Measurements from ENCODE around the gene TIAL1.
"Not testable (repeated sequence)": the region's sequence is repeated elsewhere in the genome, so short reads cannot be mapped to it uniquely, and the experiment has no call there.

The TIAL1 gene

DNA sequence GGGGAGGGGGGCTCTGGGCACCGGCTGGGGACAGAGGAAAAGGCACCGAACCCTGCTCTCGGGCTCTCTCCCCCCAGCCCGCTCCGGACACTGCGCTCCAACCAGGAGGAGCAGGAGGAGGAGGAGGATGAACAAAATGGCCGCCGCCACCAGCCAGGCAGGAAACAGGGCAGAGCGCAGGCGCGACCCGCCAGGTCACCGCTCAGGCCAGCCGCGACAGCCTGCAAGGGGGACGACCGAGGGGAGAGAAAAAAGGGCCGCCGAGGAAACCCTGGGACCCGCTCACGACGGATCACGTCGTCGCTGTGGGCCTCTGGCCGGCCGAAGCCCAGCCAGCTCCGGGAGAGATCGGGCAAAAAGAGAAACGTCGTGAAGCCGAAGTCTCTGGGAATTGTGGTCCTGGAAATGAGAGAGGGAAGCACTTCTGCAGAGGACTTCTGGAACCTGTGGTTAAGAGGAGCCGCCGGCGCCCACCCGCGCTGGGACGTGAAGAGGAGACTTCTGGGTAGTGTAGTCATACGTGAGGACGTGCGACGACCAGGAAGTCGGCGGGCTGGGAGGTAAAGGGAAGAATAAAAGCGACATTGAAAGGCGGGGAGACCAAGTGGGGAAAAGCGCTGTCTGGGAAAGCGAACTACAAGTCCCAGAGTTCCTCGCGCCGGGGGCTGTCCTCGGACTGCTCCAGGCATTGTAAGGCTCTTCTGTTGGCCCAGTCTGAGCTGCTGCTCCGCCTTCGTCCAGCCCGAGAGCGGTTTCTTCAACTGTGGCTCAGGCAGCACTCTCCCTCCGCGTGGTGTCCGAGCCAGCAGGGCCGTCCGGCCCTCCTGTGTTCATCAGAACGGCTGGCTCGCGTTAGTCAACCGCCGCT is at the start of gene TIAL1:
Gene TIAL1 (minus strand): TSS at position 428 of the 868 bp plus-strand sequence. CDS start 499 bp downstream, outside the sequence.
- peak; percentile 85 for DNase-seq

- no peak for DNase-seq
Measured at GRCh38 chr10:119644994-119645393, 48.2 kb upstream of the TIAL1 start.

- no peak for DNase-seq
Measured at GRCh38 chr10:119644205-119644814, 47.5 kb upstream of the TIAL1 start.

DNA sequence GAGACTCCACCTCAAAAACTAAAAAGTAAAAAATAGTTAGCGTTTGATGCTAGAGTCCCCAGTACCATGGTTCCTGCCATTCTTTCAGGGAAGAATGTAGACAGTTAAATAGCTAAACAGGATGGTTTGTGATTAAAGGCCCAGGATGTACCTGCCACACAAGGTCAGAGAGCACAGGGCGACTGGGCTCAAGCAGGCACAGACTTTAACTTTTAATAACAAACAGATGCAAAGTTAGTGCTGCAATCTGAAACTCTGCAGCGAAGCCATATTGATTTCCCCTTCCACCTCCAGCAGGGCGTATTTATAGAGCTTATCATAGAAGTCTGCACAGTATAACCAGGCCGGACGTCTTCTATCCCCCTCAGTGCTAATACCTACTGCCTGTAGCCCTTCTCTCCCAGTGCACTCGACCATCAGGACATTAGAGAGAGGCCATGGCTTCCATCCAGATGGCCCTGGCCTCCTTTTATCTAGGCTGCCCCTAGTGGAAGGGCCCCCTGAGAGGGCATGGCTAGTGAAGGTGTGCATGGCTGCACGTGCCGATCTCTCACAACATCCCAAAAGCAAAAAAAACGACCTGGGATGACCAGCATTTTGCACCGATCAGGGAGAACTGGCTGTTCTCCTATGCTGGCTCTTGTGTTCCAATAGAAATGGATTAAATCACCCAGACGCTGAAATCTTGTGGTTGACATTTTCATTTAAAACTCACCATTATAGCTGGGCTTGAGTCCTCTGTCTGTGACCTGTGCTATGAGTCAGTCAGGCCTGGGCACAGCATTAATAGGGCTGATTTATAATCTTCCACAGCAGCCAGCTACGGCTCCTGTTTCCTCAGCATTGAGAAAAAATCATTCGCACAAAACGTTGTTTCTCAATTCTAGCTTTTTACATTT is 46.8 kb upstream of the TIAL1 start:
- DNase-seq, result no peak

GRCh38 chr10:119642556-119643111 is 45.9 kb upstream of the TIAL1 start:
- no peak for DNase-seq

DNA sequence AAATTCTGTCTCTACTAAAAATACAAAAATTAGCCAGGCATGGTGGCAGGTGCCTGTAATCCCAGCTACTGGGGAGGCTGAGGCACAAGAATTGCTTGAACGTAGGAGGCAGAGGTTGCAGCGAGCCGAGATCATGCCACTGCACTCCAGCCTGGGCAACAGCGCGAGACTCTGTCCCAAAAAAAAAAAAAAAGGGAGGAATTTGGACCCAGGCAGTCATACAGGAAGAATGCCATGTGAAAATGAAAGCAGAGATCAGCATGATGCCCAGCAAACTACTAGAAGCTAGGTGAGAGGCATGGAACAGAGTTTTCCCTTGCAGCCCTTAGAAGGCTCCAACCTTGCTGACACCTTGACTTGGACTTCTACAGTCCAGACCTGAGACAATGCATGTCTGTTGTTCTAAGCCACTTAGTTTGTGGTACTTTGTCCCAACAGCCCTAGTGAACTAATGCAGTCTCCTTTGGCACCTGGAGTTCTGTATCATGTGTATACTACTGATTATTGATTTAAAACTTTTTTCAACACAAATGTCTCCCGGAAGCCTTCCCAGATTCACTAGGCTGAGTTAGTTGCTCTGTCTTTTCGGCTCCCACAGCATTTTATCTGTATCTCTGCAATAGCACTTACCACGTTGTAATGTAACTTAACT is 44.2 kb upstream of the TIAL1 start:
- no peak for DNase-seq

DNA sequence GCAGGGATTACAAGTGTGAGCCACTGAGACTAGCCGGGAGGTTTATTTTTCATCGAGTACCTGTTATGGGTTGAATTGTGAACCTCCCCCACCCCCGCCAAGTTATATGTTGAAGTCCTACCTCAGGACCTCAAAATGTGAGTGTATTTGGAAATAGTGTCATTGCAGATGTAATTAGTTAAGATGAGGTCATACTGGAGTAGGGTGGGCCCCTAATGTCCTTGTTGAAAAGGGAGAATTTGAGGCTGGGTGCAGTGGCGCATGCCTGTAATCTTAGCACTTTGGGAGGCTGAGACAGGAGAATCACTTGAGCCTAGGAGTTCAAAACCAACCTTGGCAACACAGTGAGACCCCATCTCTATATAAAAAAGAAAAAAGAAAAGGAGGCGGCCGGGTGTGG is 43.6 kb upstream of the TIAL1 start:
- no peak for DNase-seq

DNA sequence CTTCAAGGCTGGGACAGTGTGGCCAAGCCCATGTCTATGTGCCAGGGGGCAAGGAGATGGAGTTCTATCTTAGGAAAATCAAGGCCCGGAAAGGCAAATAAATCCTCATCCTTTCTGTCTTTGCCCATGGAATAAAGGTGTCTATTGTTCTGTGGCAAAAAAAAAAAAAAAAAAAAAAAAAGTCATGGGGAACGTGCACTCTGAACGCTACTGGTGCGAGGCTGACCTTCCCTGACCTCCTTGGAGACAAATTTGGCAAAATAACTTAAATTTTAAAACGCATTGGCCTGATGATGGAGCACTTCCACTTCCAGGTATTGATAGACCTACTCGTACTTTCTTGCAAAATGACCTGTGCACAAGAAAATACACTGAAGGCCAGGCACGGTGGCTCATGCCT is 42.2 kb upstream of the TIAL1 start:
- no peak for DNase-seq

- no peak for DNase-seq
Measured at GRCh38 chr10:119637631-119638030, 40.9 kb upstream of the TIAL1 start.

DNA sequence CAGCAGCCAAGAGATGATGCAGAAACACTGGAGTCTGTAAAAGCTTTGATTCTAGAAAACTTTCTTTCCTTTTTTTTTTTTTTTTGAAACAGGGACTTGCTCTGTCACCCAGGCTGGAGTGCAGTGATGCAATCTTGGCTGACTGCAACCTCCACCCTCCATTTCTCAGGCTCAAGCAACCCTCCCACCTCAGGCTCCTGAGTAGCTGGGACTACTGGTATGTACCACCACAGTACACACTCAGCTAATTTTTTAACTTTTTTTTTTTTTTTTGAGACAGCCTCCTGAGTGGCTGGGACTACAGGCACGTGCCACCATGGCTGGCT is 37.4 kb upstream of the TIAL1 start:
- no peak for DNase-seq

GRCh38 chr10:119633538-119634218 is 36.9 kb upstream of the TIAL1 start:
- DNase-seq, result no peak

DNA sequence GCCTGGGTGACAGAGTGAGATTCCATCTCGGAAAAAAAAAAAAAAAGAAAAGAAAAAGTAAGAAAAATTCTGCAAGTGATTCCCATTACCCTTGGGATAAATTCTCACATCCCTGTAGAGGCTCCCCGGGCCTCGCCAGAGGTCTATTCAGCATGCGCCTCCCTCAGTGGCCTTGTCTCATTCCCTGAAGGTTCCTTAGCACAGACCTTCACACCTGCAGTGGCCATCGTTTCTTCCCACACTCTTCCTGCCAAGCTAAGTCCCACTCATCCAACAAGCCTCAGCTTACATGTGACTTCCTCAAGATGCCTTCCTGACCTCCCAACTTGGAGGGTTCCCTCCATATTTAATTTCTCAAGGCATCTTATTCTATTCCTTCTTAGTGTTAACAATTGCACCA is 33.5 kb upstream of the TIAL1 start:
- no peak for DNase-seq

- no peak for DNase-seq
Measured at GRCh38 chr10:119625570-119626280, 29.0 kb upstream of the TIAL1 start.

GRCh38 chr10:119621078-119621384 is 24.3 kb upstream of the TIAL1 start:
- no peak for DNase-seq

GRCh38 chr10:119620241-119621077 is 23.7 kb upstream of the TIAL1 start:
- DNase-seq, result no peak

- DNase-seq, result not testable (repeated sequence)
Measured at GRCh38 chr10:119619811-119620210, 23.0 kb upstream of the TIAL1 start.

DNA sequence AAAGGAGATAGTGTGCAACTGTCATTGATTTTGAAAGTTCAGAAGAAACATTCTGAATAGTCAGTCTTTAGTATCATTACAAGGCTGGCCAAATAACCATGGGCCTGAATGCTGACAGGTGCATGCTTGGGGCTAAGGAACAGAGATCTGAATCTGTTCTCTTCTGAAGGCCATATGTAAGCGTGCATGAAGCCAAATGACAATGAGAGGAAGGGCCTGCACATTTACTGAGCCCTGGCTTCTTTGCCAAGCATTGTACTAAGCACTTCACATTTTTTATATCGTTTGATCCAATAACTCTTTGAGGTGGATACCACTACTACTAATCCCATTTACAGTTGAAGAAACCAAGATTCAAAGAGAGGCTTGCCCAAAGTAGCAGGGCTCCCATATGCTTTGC is 22.5 kb upstream of the TIAL1 start:
- no peak for DNase-seq

GRCh38 chr10:119616882-119617570 is 20.3 kb upstream of the TIAL1 start:
- no peak for DNase-seq

GRCh38 chr10:119614686-119615085 is 17.9 kb upstream of the TIAL1 start:
- no peak for DNase-seq

DNA sequence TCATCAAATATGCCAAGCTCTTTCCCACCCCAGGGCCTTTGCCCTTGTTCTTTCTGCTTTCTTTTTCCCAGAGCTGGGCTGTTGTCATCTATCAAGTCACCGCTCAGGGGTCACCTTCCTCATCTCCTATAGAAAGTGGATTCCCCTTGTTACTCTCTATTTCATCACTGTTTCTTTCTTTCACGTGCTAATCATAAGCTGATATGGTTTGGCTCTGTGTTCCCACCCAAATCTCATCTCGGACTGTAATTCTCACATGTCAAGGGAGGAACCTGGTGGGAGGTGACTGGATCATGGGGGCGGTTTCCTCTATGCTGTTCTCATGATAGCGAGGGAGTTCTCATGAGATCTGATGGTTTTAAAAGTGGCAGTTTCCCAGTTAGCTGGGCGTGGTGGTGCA is 17.0 kb upstream of the TIAL1 start:
- no peak for DNase-seq
